HepG2 (cell line): ENCODE measurements around the gene LAG3. TPM values are rescaled to one million over a fixed set of nuclear protein-coding genes. Genes with fewer than 3 reads are reported as not detected.
A peak's percentile ranks its signal among the peaks of the same experiment; 100 is the strongest.

Experiments used
- AGO1 ChIP-seq: fragments of 200-400 bp; formaldehyde crosslinking; IDR thresholded peaks from 2 replicates; pipeline ENCODE4 v1.6.1; 2017; ENCODE audit warnings: mild to moderate bottlenecking, low read depth, low read length, moderate library complexity; ENCODE audit not compliant: poor library complexity, severe bottlenecking
- DMAP1 ChIP-seq: IDR thresholded peaks from 2 replicates; pipeline ENCODE4 v1.6.1; 2016
- HOXA7 ChIP-seq: sonication (generic); formaldehyde crosslinking; IDR thresholded peaks from 2 replicates; pipeline ENCODE4 v1.8.1; 2022; ENCODE audit warnings: mild to moderate bottlenecking, missing genetic modification reagents, moderate library complexity
- KAT8 ChIP-seq: IDR thresholded peaks from 2 replicates; pipeline ENCODE4 v1.6.1; 2016; ENCODE audit warnings: missing genetic modification reagents, missing compliant biosample characterization
- KLF6 ChIP-seq: IDR thresholded peaks from 2 replicates; pipeline ENCODE4 v1.8.0; 2016; ENCODE audit warnings: missing biosample characterization, missing genetic modification reagents
- MZF1 ChIP-seq: sonication (generic); formaldehyde crosslinking; IDR thresholded peaks from 2 replicates; pipeline ENCODE4 v1.8.1; 2023; ENCODE audit warnings: mild to moderate bottlenecking, missing genetic modification reagents, borderline replicate concordance
- RBAK ChIP-seq: sonication (generic); formaldehyde crosslinking; IDR thresholded peaks from 2 replicates; pipeline ENCODE4 v1.5.1; 2020; ENCODE audit warnings: mild to moderate bottlenecking, missing genetic modification reagents
- RCOR2 ChIP-seq: IDR thresholded peaks from 2 replicates; pipeline ENCODE4 v1.6.1; 2016; ENCODE audit warnings: missing biosample characterization, missing genetic modification reagents
- SRF ChIP-seq: IDR thresholded peaks from 2 replicates; pipeline ENCODE4 v1.6.1; 2011; ENCODE audit warnings: mild to moderate bottlenecking, low read depth, low read length, moderate library complexity
- ZBTB20 ChIP-seq: sonication (generic); formaldehyde crosslinking; IDR thresholded peaks from 2 replicates; pipeline ENCODE4 v1.8.1; 2023; ENCODE audit warnings: missing genetic modification reagents, low read depth, mild to moderate bottlenecking, borderline replicate concordance
- ZNF282 ChIP-seq: fragments of 450-650 bp; IDR thresholded peaks from 2 replicates; pipeline ENCODE4 v1.6.1; 2018; ENCODE audit not compliant: partially characterized antibody
- ZNF432 ChIP-seq: sonication (generic); formaldehyde crosslinking; IDR thresholded peaks from 2 replicates; pipeline ENCODE4 v1.5.0; 2020; ENCODE audit warnings: missing genetic modification reagents, mild to moderate bottlenecking, borderline replicate concordance
- polyA plus RNA-seq, 8 experiments: library from polyadenylated mRNA; depleted of rRNA in 3 of 8; stranded (reverse) in 7 of 8; unstranded in 1 of 8; fragments of >200 nt; fragmentation: Illumina TruSeq in 4 of 8; extraction: Trizol in 4 of 8; gene quantifications; 2 replicates each; pipeline versions ENCODE4 v1.2.1 to v1.2.3, GENCODE V29; 2011 to 2016; ENCODE audit warnings: low read depth in 4 of 8, missing spikeins in 1 of 8, mixed read lengths in 1 of 8; ENCODE audit not compliant: insufficient read depth in 1 of 8
- total RNA-seq, 5 experiments: library from RNA; depleted of rRNA; stranded (reverse); fragments of >200 nt; fragmentation: Illumina TruSeq; extraction: Trizol; gene quantifications; 2 replicates each; pipeline ENCODE4 v1.2.3, GENCODE V29; 2016; ENCODE audit warnings: low read depth in 1 of 5
- TF ChIP-seq, protein P1 (sequence below): sonication (generic); formaldehyde crosslinking; IDR thresholded peaks from 2 replicates; pipeline ENCODE4 v1.8.1; 2022; ENCODE audit warnings: low read depth, mild to moderate bottlenecking, missing genetic modification reagents
- TF ChIP-seq, protein P2 (sequence below): sonication (generic); formaldehyde crosslinking; IDR thresholded peaks from 2 replicates; pipeline ENCODE4 v1.8.0; 2022; ENCODE audit warnings: mild to moderate bottlenecking, missing genetic modification reagents
- TF ChIP-seq, protein P3 (sequence below), 2 experiments: sonication (generic) in 1 of 2; formaldehyde crosslinking in 1 of 2; IDR thresholded peaks; 2 replicates each; pipeline versions ENCODE4 v1.4.0 to v1.6.1; 2016 to 2020; ENCODE audit warnings: borderline replicate concordance in 1 of 2, low read depth in 1 of 2, mild to moderate bottlenecking in 1 of 2, missing genetic modification reagents in 1 of 2
- TF ChIP-seq, protein P4 (sequence below): sonication (generic); formaldehyde crosslinking; IDR thresholded peaks from 2 replicates; pipeline ENCODE4 v1.9.0; 2021; ENCODE audit warnings: missing genetic modification reagents, borderline replicate concordance
- TF ChIP-seq, protein P5 (sequence below): IDR thresholded peaks from 2 replicates; pipeline ENCODE4 v1.6.1; 2012; ENCODE audit warnings: inconsistent platforms

LAG3 gene
- total and polyA plus RNA-seq, 2 of the 13 experiments (the other 11 are each of a cell fraction or from before 2014, with no cell fraction given) = 0.11 to 0.26 TPM

DNA sequence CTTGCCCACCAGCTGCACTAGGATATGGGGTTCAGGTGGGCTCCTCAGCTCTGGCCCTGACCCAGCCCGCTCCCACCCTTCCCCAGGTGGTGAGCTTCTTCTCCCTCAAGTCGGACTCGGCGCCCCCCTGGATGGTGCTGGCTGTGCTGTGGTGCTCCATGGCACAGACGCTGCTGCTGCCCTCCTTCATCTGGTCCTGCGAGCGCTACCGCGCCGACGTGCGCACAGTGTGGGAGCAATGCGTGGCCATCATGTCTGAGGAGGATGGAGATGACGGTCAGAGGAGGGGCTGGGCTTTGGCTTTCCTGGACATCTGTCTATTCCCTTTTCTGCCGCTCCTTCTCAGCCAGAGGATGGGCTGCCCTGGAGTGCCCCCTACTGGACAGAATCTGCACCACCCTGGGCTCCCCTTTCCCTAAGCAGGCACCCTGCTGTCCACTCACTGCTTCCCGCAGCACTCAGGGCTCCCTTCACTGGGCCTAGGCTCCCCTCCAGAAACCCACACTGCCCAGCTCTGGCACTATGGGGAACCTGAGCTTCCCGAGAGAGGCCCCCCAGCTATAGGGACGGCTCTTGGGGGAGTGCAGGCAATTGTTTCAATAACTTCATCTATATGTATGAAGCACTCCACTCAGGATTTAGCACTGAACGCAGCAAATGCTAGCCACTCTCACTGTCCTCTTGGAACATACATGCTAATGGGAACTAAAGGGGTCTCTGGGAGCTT, 53.2 kb downstream of the LAG3 start (continued):
- TF ChIP-seq, protein P1, sequence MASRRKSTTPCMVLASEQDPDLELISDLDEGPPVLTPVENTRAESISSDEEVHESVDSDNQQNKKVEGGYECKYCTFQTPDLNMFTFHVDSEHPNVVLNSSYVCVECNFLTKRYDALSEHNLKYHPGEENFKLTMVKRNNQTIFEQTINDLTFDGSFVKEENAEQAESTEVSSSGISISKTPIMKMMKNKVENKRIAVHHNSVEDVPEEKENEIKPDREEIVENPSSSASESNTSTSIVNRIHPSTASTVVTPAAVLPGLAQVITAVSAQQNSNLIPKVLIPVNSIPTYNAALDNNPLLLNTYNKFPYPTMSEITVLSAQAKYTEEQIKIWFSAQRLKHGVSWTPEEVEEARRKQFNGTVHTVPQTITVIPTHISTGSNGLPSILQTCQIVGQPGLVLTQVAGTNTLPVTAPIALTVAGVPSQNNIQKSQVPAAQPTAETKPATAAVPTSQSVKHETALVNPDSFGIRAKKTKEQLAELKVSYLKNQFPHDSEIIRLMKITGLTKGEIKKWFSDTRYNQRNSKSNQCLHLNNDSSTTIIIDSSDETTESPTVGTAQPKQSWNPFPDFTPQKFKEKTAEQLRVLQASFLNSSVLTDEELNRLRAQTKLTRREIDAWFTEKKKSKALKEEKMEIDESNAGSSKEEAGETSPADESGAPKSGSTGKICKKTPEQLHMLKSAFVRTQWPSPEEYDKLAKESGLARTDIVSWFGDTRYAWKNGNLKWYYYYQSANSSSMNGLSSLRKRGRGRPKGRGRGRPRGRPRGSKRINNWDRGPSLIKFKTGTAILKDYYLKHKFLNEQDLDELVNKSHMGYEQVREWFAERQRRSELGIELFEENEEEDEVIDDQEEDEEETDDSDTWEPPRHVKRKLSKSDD (CRISPR knock-in tag) = no peak
- TF ChIP-seq KAT8 (CRISPR knock-in tag) = 0 out of 2 replicates have a peak, but pooled peaks have one; percentile 28
- no peak for TF ChIP-seq RBAK
- TF ChIP-seq HOXA7 (CRISPR knock-in tag) = no peak
- TF ChIP-seq, protein P2, sequence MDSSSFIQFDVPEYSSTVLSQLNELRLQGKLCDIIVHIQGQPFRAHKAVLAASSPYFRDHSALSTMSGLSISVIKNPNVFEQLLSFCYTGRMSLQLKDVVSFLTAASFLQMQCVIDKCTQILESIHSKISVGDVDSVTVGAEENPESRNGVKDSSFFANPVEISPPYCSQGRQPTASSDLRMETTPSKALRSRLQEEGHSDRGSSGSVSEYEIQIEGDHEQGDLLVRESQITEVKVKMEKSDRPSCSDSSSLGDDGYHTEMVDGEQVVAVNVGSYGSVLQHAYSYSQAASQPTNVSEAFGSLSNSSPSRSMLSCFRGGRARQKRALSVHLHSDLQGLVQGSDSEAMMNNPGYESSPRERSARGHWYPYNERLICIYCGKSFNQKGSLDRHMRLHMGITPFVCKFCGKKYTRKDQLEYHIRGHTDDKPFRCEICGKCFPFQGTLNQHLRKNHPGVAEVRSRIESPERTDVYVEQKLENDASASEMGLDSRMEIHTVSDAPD (CRISPR knock-in tag) = no peak
- TF ChIP-seq KLF6 (CRISPR knock-in tag) = no peak
- no peak for TF ChIP-seq RCOR2 (CRISPR knock-in tag)
- TF ChIP-seq ZNF282 = no peak
- TF ChIP-seq AGO1 = peak; percentile 97
- TF ChIP-seq DMAP1 (CRISPR knock-in tag) = no peak
- TF ChIP-seq, protein P3, sequence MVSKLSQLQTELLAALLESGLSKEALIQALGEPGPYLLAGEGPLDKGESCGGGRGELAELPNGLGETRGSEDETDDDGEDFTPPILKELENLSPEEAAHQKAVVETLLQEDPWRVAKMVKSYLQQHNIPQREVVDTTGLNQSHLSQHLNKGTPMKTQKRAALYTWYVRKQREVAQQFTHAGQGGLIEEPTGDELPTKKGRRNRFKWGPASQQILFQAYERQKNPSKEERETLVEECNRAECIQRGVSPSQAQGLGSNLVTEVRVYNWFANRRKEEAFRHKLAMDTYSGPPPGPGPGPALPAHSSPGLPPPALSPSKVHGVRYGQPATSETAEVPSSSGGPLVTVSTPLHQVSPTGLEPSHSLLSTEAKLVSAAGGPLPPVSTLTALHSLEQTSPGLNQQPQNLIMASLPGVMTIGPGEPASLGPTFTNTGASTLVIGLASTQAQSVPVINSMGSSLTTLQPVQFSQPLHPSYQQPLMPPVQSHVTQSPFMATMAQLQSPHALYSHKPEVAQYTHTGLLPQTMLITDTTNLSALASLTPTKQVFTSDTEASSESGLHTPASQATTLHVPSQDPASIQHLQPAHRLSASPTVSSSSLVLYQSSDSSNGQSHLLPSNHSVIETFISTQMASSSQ (IDR thresholded peaks at IDR 0.05; ENCODE audit: low read depth) = no peak
- TF ChIP-seq, protein P3 (CRISPR knock-in tag; IDR thresholded peaks at IDR 0.05; ENCODE audit: borderline replicate concordance) = no peak
- TF ChIP-seq SRF = no peak
- TF ChIP-seq, protein P4, sequence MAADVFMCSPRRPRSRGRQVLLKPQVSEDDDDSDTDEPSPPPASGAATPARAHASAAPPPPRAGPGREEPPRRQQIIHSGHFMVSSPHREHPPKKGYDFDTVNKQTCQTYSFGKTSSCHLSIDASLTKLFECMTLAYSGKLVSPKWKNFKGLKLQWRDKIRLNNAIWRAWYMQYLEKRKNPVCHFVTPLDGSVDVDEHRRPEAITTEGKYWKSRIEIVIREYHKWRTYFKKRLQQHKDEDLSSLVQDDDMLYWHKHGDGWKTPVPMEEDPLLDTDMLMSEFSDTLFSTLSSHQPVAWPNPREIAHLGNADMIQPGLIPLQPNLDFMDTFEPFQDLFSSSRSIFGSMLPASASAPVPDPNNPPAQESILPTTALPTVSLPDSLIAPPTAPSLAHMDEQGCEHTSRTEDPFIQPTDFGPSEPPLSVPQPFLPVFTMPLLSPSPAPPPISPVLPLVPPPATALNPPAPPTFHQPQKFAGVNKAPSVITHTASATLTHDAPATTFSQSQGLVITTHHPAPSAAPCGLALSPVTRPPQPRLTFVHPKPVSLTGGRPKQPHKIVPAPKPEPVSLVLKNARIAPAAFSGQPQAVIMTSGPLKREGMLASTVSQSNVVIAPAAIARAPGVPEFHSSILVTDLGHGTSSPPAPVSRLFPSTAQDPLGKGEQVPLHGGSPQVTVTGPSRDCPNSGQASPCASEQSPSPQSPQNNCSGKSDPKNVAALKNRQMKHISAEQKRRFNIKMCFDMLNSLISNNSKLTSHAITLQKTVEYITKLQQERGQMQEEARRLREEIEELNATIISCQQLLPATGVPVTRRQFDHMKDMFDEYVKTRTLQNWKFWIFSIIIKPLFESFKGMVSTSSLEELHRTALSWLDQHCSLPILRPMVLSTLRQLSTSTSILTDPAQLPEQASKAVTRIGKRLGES (CRISPR knock-in tag) = no peak
- no peak for TF ChIP-seq MZF1 (CRISPR knock-in tag)
- no peak for TF ChIP-seq ZNF432 (CRISPR knock-in tag)
- no peak for TF ChIP-seq ZBTB20 (CRISPR knock-in tag)
- TF ChIP-seq, protein P5, sequence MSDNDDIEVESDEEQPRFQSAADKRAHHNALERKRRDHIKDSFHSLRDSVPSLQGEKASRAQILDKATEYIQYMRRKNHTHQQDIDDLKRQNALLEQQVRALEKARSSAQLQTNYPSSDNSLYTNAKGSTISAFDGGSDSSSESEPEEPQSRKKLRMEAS = 0 out of 2 replicates have a peak, but pooled peaks have one; percentile 16
